ENCODE data around the gene TIMP1. TPM values are rescaled to one million over a fixed set of nuclear protein-coding genes. Genes with fewer than 3 reads are reported as not detected.

Gene TIMP1
- polyA plus RNA-seq, 1 donor from 2014 or later = 2.0 TPM

DNA sequence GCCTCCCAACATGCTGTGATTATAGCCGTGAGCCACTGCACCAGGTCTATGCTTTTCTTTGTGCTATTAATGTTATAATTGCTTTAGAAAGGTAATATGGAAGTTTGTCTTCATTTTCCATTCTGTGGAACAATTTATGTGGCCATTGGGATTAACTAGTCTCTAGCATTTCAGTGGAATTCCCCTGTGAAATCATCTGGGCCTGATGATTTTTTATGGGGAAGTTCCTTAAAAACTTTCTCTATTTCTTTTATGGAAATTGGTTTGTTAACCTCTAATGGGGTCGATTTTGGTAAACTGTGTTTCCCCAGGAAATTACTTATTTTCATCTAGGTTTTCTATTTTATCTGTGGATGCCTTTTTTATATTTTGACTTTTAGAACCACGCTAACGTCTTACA, 11.3 kb downstream of the TIMP1 start:
- Histone ChIP-seq H3K27me3 (ENCODE audit: insufficient read depth, low read depth, low read length) (no peaks in the 10 kb centered on the region), H3K9me3 (ENCODE audit: low read length) (no peaks in the 10 kb centered on the region), H3K4me2 (ENCODE audit: low read length) (no peak overlapping the region), H4K20me1 (ENCODE audit: insufficient read depth) (no peaks in the 10 kb centered on the region), H3K9me2 (ENCODE audit: insufficient read depth, low read length) (no peaks in the 10 kb centered on the region), H3K4me3 (ENCODE audit: low read length) (no peak overlapping the region), H3K9ac (ENCODE audit: low read length) (no peak overlapping the region), H3F3A (ENCODE audit: insufficient read depth, low read length, poor library complexity, severe bottlenecking) (no peaks in the 10 kb centered on the region), H3K27ac (ENCODE audit: low read length) (no peak overlapping the region), H2AFZ (ENCODE audit: low read depth, low read length) (no peak overlapping the region), H3K36me3 (ENCODE audit: insufficient read depth, low read length) (no peaks in the 10 kb centered on the region), H3K79me2 (replicated peaks; ENCODE audit: insufficient read depth, low read length) (no peaks in the 10 kb centered on the region)
- no peak for TF ChIP-seq MXI1 (conservative IDR thresholded peaks at IDR 0.05; ENCODE audit: poor library complexity, severe bottlenecking)
- no peak for TF ChIP-seq CTCF (IDR thresholded peaks at IDR 0.05; ENCODE audit: poor library complexity, severe bottlenecking)
- TF ChIP-seq REST (IDR thresholded peaks at IDR 0.05; ENCODE audit: borderline replicate concordance) = no peak
- TF ChIP-seq EP300 (conservative IDR thresholded peaks at IDR 0.05; ENCODE audit: poor library complexity, severe bottlenecking) = no peak
- no peak for TF ChIP-seq SMC3 (conservative IDR thresholded peaks at IDR 0.05; ENCODE audit: poor library complexity)
- TF ChIP-seq TAF1 (IDR thresholded peaks at IDR 0.05; ENCODE audit: low read depth) = no peak
- TF ChIP-seq POLR2AphosphoS5 (IDR thresholded peaks at IDR 0.05) = no peak
- TF ChIP-seq RAD21 (conservative IDR thresholded peaks at IDR 0.05) = no peak
- TF ChIP-seq EZH2 (IDR thresholded peaks at IDR 0.05; ENCODE audit: borderline replicate concordance, insufficient read depth, low read length, poor library complexity, severe bottlenecking) = no peak

DNA sequence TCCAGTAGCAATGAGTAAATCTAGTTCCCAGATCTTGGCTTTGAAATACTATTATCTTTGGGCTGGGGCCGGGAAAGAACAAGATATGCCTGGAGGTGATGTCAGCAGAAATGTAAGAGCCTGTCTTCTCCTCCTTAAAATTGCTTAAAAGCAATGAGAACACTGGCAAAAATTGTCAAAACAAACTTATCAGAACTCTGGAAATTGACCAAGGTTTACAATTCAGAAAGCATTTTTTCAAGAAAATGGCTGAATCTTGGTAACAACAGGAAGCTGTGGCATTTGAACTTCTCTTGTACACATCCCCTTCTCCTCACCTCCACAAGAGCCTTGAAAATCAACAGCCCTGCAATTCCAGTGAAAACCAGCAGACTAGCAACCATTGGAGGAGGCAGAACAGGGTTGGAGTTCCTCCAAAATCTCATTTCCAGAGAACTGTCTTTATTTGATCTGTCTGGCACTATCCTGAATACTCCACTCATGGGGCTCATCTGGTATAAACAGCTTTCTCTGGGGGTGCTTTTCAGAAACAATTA, 13.5 kb downstream of the TIMP1 start:
- no peaks in the 10 kb centered on the region for H3K36me3 ChIP-seq (ENCODE audit: insufficient read depth, low read length)
- H3K27me3 ChIP-seq (ENCODE audit: insufficient read depth, low read depth, low read length) = no peaks in the 10 kb centered on the region
- H3K27ac ChIP-seq (ENCODE audit: low read length) = no peak overlapping the region
- H3K4me3 ChIP-seq (ENCODE audit: low read length) = no peak overlapping the region
- H3K9ac ChIP-seq (ENCODE audit: low read length) = no peak overlapping the region
- no peak overlapping the region for H3K4me2 ChIP-seq (ENCODE audit: low read length)
- no peak overlapping the region for H2AFZ ChIP-seq (ENCODE audit: low read depth, low read length)
- no peaks in the 10 kb centered on the region for H3K79me2 ChIP-seq (replicated peaks; ENCODE audit: insufficient read depth, low read length)
- H3F3A ChIP-seq (ENCODE audit: insufficient read depth, low read length, poor library complexity, severe bottlenecking) = no peaks in the 10 kb centered on the region
- TF ChIP-seq SMC3 (conservative IDR thresholded peaks at IDR 0.05; ENCODE audit: poor library complexity) (no peak), REST (IDR thresholded peaks at IDR 0.05; ENCODE audit: borderline replicate concordance) (no peak), RAD21 (conservative IDR thresholded peaks at IDR 0.05) (no peak), MXI1 (conservative IDR thresholded peaks at IDR 0.05; ENCODE audit: poor library complexity, severe bottlenecking) (no peak), EZH2 (IDR thresholded peaks at IDR 0.05; ENCODE audit: borderline replicate concordance, insufficient read depth, low read length, poor library complexity, severe bottlenecking) (no peak), EP300 (conservative IDR thresholded peaks at IDR 0.05; ENCODE audit: poor library complexity, severe bottlenecking) (no peak), TAF1 (IDR thresholded peaks at IDR 0.05; ENCODE audit: low read depth) (no peak), POLR2AphosphoS5 (IDR thresholded peaks at IDR 0.05) (no peak), CTCF (IDR thresholded peaks at IDR 0.05; ENCODE audit: poor library complexity, severe bottlenecking) (no peak)
- no peaks in the 10 kb centered on the region for H4K20me1 ChIP-seq (ENCODE audit: insufficient read depth)
- no peaks in the 10 kb centered on the region for H3K9me3 ChIP-seq (ENCODE audit: low read length)
- H3K9me2 ChIP-seq (ENCODE audit: insufficient read depth, low read length) = no peaks in the 10 kb centered on the region
